HG03558 (cell line): ENCODE results near the gene VAV3.

ENCODE experiments used
- ATAC-seq: cut with Tn5 transposase; IDR thresholded peaks from one replicate; pipeline ENCODE4 v1.9.1; 2021; ENCODE audit warnings: moderate number of reproducible peaks; ENCODE audit not compliant: unreplicated experiment; ENCODE audit errors: extremely low read depth

Gene VAV3

DNA sequence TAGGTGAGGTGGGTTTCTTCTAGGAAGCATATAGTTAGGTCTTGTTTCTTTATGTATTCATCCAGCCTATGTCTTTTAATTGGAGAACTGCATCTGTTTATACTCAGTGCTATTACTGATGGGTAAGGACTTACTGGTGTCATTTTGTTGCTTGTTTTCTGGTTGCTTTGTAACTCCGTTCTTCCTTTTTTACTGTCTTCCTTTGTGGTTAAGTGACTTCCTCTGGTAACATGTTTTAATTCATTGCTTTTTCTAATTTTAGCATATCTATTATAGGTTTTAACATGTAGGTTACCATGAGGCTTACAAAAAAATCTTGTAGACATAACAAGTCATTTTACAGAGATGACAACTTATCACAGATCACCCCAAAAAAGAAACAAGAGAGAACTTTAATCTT lies 160.8 kb downstream of the VAV3 start:
- no peak for ATAC-seq

DNA sequence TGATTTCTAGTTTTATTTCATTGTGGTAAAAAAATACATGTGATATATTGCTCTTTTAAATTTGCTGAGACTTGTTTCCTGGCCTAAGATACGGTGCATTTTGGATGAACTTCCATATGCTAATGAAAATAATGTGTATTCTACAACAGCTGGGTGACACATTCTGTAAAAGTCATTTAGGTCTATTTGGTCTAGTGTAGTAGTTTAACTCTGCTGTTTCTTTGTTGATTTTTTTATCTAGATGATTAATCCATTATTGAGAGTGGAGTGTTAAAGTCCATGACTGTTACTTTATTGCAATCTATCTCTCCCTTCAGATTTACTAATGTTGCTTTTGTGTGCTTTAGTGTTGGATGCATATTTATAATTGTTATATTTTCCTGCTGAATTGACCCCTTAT lies 161.4 kb downstream of the VAV3 start:
- ATAC-seq: no peak

DNA sequence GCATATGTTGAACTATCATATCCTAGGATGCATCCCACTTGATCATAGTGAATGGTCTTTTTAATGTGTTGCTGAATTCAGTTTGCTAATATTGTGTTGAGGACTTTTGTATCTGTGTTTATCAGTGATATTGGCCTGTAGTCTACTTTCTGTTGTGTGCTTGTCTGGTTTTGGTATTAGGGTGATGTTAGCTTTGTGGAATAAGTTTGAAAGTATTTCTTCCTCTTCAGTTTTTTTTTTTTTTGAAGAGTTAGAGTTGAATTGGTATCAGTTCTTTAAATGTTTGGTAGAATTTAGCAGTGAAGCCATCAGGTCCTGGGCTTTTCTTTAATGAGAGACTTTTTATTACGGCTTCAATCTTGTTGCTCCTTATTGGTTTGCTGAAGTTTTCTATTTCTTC lies 162.3 kb downstream of the VAV3 start:
- ATAC-seq: no peak

GRCh38 chr1:107795994-107796393 lies 169.0 kb downstream of the VAV3 start:
- no peak for ATAC-seq

- ATAC-seq: no peak
Observed at GRCh38 chr1:107795441-107795840, 169.5 kb downstream of the VAV3 start.

DNA sequence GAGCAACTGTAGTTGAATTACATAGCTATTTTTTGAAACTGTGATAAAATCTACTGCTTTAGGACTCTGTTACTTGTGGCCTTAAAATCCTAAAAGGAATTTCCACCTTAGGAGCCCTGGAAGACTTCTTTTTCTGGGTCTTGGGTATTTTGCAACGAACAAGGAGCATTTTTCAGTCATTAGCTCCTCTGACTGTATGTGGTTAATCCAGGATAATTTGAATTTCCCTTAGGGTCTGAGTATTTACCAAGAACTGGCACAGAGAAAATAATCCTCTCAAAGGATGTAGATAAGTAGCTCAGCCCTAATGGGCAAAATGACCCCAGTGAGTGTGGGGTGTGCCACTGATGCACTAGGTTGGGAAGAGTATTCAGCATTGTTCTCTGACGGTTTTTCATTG lies 170.4 kb downstream of the VAV3 start:
- no peak for ATAC-seq

GRCh38 chr1:107793896-107794453 lies 171.0 kb downstream of the VAV3 start:
- ATAC-seq: no peak

DNA sequence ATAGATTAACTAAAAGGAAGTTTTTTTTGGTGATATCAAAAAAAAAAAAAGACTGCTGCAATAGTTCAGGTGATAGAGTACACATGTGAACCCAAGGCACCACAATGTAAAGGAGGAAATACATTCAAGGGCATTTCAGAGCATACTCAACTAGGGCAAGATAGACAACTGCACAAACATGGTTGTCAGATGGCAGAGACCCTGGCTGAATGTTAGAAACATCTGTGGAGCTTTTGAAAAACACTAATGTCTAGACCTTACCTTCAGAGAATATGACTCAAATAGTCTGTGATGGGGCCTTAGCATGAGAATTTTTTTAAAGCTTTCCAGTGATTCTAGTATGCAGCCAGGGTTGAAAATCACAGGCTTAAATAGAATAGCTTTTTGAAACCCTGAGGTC lies 173.6 kb downstream of the VAV3 start:
- ATAC-seq: no peak

GRCh38 chr1:107789817-107790524 lies 175.0 kb downstream of the VAV3 start:
- no peak for ATAC-seq

GRCh38 chr1:107788206-107789202 lies 176.5 kb downstream of the VAV3 start:
- ATAC-seq: no peak

- no peak for ATAC-seq
Observed at GRCh38 chr1:107787299-107787698, 177.7 kb downstream of the VAV3 start.

DNA sequence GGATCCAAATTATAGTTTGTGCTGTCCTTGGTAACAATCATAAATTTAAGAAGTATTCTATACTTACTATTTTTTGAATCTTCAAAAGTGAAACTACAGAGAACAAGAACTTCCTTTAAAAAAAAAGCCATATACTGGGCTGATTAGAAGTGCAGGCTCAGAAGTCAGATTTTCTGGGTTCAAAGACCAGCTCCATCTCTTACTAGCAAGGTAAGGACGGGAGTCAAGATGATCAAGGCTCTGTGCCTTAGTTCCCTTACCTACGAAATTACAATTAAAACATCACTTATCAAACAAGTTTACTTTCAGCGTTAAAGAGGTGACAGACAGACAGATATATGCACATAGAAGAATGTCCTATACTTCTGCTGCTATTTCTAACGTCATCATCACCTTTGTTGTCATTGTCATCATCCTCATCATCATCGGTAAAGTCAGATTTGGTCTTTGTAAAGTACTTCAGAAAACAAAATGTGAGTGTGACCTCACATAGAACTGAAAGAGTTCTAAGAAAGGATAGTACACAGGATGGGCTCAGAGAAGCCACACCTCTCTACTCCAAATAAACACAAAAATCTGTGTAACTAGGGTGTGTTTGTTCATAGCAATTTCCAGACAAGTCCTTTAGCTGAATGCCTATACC lies 178.7 kb downstream of the VAV3 start:
- ATAC-seq: no peak

GRCh38 chr1:107785496-107786202 lies 179.3 kb downstream of the VAV3 start:
- no peak for ATAC-seq

DNA sequence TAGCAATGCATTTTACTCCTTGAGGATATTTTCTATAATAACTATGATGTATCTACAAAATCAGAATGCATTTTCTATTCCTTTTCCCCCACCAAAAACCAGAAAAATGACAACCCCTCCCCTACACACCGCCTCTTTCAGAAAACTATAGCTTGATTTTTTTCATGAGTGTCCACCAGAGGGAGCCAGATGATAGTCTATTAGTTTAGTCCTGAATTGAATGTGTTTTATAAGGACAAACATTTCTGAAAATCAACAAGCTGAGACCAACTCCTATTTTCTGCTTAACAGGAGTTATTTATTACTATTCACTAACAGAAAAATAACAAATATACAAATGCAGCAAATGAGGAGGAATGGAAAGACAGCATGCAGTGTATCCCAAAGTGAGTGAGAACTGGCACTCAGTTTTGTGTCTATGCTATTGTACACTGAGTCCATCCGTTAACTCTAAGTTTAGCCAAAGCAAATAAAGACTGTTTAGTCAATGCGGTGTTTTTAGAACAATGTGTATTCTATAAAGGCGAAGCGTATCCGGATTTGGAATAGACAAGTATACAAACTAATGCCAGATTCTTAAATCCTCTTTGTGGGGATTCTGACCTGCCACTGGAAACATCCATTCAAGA lies 182.6 kb downstream of the VAV3 start:
- no peak for ATAC-seq

DNA sequence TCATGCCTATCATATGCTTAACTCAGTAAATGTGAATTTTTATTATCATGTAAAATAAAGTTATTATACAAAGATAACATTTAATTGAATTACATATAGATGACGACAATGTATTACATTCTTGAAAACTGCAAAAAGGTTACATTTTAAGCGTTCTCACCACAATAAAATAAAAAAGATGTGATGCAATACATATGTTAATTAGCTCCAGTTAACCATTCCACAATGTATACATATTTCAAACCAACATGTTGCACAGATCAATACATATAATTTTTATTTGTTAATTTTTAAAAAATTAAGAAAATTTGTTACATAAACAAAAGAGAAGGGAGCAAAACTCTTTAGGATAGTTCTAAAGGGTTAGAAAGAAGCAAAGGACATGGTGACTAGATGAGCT lies 183.7 kb downstream of the VAV3 start:
- ATAC-seq: no peak

DNA sequence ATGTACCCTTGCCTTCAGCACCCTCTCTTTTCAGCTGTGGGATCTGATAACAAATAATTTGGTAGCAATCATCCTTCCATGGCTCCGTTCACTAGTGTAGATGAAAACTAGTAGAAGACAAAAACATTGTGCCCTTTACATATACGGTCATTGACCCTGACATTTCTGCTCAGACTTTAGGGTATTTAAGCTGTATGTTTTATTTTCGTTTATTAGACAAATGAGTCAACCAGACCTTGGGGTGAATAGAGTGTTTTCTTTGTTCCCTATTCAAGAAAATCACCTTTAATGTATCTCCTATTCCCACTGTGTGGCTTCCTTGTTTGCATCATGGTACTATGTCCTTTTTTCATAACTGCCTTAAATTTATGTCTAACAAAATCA lies 187.3 kb downstream of the VAV3 start:
- peak; percentile 2 for ATAC-seq

DNA sequence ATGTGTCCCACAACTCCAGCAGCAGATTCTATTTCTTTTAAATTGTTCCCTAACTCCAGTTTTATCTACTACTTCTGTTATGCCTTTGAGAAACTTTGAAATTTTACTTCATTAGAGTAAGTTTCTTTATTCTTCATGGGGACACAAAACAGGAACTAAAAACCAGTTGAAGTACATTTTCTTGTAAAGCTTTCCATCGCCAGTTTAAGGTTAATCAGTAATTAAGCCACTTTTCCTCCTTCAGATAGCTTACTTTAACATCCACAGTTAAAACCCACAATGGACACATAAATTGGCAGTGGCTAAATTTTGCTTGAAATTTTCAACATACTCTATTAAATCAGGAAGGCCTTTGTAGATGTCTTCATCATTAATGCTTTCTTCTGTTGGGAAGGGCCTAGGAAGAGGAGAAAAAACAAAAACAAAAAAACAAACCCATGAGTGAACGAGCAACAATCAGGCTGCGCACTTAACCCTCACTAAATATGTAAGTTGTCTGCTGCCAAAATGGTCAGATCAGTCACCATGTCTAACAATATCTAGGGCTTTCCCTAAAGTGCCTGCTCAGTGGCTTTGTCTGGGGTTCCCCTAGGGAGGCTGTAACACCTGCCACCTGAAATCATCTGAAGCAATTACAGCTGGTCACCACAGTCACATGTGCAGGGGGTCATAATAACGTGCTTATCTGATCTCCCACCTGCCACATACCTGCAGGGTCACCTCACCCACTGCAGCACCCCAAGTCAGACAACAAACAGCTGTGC lies 187.9 kb downstream of the VAV3 start:
- peak; percentile 91 for ATAC-seq

- ATAC-seq: no peak
Observed at GRCh38 chr1:107771377-107771776, 193.6 kb downstream of the VAV3 start.

- ATAC-seq: no peak
Observed at GRCh38 chr1:107767156-107767582, 197.8 kb downstream of the VAV3 start.
